GM18526 (cell line): ENCODE data around the gene IGFLR1.
A peak's percentile ranks its signal among the peaks of the same experiment; 100 is the strongest.

Experiments
- POLR2A ChIP-seq: IDR thresholded peaks from 3 replicates; pipeline ENCODE4 v1.6.1; 2011; ENCODE audit not compliant: insufficient read length; ENCODE audit errors: extremely low read depth

IGFLR1 gene

DNA sequence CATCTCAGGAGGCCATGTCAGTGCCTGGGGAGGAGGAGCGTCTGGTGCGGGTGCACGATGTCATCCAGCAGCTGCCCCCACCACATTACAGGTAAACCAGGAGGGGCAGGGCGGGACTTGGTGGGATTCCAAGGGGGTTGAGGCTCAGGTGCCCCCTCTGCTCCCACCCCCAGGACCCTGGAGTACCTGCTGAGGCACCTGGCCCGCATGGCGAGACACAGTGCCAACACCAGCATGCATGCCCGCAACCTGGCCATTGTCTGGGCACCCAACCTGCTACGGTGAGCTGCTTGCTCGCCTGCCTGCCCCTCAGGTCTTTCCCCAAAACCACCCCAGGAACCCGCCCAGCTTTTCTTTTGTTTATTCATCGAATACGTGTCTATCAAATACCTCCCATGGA is 40.3 kb upstream of the IGFLR1 start:
- no peak for TF ChIP-seq POLR2A

DNA sequence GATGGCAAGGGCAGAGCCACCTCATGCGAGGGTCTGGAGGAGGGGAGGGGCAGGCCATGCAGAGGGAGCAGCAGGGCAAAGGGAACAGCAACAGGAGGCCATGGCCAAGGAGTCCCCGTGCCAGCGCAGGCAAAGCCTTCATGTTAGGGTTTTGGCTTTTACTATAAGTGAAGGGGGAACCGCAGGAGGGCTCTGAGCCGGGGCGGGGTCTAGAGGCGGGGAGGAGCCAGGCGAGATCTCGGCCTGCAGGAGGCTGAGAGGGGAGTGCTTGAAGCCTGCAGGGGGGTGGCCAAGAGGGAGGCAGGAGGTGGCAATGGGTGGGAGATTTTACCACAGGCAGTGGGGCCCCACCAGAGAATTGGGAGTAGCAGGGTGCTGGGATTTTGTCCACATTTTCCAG is 39.4 kb upstream of the IGFLR1 start:
- TF ChIP-seq POLR2A: no peak

DNA sequence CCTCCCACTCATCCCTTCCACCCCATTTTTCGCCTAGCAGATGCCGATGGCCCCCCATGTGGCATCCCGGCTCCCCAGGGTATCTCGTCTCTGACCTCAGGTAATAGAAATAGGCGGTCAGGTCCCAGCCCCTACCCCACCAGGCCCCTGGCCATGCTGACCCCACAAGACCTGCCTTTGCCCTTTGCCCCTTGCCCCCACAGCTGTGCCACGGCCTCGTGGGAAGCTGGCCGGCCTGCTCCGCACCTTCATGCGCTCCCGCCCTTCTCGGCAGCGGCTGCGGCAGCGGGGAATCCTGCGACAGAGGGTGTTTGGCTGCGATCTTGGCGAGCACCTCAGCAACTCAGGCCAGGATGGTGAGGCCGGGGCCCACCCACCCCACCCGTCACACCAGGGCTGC is 38.5 kb upstream of the IGFLR1 start:
- no peak for TF ChIP-seq POLR2A

DNA sequence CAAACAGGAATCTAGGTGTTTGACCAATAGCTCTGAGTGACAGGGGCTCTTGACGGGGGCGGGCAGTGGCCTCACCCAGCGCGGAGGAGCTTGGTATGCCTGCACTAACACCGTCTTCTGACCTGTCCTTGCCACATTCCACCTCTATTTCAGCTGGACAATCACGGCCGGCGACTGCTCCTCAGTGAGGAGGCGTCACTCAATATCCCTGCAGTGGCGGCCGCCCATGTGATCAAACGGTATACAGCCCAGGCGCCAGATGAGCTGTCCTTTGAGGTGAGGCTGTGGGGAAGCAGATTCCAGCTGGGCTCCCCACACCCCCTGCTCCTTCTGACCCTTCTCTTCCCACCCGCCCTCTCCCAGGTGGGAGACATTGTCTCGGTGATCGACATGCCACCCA is 37.8 kb upstream of the IGFLR1 start:
- no peak for TF ChIP-seq POLR2A

DNA sequence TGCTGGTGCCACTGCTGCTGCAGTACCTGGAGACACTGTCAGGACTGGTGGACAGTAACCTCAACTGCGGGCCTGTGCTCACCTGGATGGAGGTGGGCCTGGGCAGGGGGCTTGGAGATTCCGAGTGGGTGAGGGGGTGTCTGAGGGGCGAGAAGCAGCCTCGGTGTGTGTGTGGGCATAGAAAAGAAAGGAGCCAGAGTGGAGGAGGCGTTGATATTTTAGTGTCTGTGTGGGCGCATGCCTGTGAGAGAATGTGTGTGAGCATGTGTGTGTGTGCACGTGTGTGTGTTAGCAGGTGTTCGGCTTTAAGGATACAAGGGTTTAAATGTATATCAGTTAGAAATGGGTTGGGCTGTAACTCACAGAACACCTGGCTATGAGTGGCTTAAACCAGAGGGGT is 36.8 kb upstream of the IGFLR1 start:
- no peak for TF ChIP-seq POLR2A

DNA sequence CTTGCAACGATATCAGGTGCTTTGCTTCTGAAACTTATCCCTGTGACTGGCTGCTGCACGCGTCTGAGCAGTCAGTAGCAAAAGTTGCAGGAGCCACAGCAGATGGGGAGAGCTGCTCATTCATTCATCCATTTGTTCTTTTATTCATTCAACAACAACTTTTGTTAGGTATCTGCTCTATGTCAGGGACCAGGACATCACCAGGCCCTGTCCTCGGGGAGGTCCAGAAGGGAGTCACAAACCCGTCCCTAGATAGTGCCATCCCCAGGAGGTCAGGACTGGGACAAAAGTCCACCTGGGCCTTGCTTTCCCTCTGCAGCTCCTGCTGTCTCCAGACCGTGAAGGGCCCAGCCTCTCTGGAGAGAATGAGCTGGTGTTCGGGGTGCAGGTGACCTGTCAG is 35.7 kb upstream of the IGFLR1 start:
- no peak for TF ChIP-seq POLR2A

DNA sequence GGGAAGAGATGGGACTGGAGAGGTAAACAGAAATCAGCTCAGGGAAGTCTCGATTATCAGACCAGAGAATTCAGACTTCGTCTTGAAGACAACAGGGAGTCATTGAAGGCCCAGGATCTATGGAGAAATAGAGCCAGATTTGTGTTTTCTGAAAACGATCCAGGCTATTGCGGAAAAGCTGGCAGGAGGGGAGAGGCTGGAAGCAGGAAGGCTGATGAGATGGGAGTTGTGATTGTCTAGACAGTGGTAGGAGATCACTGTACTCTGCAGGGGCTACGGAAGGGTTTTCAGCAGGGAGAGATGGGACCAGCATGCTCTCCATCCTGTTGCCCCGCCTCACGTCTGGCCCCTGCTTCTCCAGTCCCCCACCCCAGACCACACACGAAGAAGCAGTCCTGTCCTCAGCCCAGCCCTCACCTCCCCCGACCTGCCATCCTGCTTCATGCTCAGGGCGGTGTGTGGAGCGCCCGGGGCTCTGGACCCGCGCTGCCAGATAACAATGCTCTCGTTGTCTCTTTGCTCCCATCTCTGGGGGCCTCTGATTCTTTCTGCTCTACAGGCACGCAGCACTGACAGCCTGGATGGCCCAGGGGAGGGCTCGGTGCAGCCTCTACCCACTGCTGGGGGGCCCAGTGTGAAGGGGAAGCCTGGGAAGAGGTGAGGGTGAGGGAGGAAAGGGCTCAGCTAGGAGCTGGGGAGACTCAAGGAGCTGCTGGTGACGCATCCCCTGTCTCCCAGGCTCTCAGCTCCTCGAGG is 35.0 kb upstream of the IGFLR1 start:
- TF ChIP-seq POLR2A: no peak

DNA sequence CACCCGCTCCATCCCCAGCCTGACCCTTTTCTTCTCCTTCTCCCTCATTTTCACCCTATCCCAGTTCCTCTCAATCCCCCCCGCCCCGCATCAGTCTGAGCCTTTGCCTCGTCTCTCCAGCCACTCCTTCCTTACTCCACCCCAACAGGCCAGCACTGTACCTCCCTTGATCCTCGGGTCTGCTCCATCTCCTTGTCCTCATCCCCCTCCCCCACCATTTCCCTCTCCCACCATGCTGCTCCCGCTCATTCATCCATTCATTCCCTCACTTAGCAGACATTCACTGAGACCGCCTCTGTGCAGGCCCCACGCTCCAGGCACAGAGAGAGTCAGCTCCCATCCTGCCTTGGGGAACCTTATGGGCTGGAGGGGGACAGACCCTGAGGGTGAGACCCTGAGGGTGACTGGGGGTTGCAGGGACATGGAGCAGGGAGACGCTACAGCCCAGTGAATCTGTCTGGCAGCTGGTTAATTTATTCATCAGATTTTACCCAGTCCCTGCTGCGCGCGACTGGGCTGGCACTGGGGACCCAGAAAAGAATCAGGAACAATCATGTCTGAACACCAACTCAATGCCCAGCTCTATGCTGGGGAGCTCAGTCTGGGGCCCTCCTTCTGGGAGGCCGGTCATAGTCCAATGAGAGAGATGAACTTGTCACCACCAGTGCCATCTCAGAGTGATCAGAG is 34.0 kb upstream of the IGFLR1 start:
- no peak for TF ChIP-seq POLR2A

DNA sequence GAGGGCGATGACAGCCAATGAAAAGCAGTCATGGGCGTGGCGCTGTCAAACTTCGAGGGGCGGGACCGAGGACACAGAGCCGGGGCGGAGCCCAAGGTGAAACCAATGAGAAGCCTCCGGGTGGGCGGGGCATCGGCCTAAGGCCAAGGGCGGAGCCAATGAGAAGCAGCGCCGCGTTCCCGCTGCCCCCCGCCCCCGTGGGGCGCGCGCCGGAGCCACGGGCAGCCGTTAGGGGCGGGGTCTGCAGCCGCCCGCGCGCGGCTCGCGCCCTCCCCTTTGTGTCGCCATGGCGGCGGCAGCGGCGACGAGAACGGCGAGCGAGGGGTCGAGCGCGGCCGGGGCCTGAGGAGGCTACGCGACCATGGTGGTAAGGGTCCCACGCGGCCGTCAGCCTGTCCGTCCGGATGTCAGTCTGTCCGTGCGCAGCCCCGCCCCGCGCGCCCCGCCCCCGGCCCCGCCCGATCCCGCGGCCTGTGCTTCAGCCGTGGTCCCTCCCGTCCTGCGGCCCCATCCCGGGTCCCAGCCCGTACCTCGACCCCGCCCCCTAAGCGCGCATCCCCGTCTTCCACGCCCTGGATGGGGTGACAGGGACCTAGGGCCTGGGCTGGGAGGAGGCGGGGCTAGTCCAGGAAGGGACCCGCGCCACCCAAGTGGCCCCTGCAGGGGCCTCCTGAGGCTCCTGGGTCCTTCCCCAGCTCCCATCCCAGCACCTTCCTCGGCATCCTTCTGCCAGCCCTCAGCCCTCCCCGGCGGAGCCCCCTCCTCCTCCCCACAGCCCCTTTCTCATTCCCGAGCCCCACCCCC is 33.2 kb upstream of the IGFLR1 start, which contains the start of gene ARHGAP33:
ARHGAP33 (plus strand) TSS at position 267 of the 804 bp plus-strand sequence; CDS start at position 362, 95 bp downstream.
- TF ChIP-seq POLR2A: peak; percentile 41

DNA sequence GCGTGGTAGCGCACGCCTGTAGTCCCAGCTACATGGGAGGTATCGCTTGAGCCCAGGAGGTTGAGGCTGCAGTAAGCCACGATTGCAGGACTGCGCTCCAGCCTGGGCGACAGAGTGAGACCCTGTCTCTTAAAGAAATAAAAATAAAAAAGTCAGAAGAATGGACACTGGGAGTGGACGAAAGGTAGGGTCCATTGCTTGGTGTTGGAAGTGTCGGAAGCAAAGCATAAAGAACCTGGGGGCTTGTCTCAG is 32.7 kb upstream of the IGFLR1 start:
- TF ChIP-seq POLR2A: no peak

DNA sequence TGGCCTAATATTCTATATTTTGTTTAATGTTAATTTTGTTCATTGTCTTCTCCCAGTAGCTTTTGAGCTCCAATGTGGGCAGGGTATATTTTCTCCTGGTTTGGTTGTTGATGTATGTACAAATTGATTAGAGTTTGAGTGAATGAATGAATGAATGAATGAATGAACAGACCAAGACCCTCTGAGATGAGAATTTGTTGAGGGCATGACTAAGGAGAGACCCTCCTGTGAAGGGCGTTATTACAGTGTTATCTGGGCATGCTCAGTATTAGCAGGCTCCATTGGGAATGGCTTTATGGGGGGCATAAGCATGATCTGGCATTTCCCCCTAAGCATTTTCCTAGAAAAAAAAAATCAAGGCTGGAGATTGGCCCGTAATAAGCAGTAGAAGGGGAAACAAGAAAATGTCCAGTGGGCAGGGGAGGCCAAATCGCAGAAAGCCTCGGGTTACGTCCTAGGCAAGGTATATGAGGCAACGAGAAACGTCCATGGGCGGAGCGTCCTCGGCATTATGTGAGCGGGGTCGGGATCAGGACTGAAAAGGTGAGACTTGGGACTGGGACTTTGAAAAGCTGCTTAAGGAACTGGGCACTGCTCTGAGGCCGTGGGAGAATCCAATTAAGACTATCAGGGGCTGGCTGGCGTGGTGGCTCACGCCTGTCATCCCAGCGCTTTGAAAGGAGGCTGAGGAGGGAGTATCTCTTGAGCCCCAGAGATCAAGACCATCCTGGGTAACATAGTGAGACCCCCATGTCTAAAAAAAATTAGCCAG is 32.2 kb upstream of the IGFLR1 start:
- TF ChIP-seq POLR2A: no peak

DNA sequence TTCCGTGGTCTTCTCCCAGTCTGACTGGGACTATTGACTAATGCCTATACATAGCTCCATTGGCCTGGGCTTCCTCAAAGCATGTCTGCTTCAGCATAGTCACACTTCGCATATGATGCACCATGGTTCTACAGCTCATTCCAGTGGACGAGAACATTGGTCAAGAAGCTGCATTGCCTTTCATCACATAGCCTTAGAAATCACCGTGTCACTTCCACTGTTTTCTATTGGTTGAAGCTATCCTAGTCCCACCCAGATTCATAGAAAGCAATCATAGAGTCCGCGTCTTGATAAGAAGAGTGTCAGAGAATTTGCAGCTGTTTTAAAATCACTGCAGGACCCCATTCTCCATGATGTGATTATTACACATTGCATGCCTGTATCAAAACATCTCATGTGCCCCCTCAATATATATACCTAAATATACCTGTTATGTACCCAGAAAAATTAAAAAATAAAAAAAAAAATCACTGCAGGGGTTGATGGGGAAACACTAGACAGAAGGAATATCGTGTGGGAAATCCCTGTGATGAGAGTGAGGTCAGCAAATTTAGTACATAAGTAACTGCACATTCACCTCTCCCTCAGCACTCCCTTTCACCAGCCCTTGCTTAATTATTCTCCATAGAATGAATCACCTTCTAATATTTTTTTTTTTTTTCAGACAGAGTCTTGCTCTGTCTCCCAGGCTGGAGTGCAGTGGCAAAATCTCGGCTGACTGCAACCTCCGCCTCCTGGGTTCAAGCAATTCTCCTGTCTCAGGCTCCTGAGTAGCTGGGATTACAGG is 31.0 kb upstream of the IGFLR1 start:
- TF ChIP-seq POLR2A: no peak

DNA sequence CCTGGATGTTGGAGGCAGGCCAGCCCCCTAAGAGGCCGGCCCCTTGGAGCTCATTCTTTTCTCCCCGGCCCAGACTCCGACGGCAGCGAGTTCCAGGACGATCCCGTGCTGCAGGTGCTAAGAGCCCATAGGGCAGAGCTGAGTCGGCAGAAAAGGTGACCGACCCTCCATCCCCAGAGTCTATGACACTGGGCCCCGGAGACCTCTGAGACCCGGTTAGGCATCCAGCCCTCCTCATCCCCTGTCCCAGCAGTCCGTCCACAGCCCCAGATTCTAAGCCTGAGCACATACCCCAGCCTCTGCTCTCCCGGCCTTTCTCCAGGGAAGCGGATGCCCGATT is 25.8 kb upstream of the IGFLR1 start:
- no peak for TF ChIP-seq POLR2A

DNA sequence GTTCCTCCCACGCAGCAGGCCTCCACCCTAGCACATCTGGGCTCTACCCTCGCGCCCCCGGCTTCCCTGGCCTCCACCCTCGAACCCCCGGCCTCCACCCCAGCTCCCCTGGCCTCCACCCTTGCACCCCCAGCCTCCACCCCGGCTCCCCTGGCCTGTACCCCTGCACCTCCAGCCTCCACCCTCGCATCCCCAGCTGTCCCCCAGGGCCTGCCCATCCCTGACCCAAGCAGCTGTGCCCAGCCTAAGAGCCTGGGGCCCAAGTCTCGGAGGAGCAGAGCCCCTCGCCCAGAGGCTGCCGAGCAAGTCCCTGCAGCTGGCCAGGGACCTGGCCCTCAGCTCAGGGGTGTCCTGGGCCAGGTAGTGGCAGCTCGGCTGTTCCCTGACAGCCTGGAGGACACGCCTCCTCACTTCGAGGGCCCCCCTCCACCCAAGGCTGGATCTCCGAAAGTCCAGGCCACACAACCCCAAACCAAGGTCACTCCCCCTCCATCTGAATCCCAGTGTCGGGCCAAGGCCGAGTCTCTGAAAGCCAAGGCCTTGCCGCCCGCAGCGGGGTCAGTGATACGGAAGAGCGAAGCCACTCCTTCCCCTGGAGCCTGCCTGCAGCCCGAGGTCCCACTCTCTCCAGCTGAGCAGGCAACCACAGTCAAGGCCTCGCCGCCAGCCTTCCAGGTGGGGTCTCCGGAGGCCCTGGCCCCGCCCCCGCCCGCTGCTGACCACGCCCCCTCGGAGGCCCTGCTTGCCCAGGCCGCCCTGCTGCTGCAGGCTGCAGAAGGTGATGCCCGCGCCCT is 25.2 kb upstream of the IGFLR1 start:
- TF ChIP-seq POLR2A: no peak

DNA sequence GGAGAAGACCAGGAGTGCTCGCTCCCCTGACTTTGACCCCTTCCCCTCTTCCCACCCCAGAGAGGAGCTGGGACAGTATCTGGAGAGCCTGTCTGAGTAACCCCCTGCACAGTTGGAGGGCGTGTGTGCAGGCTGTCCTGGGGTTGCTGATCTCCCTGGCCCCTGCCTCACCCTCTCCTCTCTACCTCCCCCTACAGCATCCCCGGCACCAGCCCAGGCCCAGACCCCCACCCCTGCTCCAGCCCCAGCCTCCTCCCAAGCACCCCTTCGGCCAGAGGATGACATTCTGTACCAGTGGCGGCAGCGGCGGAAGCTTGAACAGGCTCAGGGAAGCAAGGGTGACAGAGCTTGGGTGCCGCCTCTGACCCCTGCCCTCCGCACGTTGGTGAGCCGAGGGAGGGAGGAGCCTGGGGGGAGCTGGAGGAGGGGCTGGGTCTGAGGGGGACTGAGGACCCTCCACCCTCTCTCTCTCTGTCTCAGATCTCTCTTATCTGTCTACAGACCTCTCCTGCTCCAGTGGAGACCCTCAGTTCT is 24.4 kb upstream of the IGFLR1 start:
- TF ChIP-seq POLR2A: no peak
